ENCODE data around the gene APLF.
"Not testable (repeated sequence)": the region's sequence is repeated elsewhere in the genome, so short reads cannot be mapped to it uniquely, and the experiment has no call there.

APLF gene

GRCh38 chr2:68475576-68475975 is 8.2 kb downstream of the APLF start:
- no peak for DNase-seq (ENCODE audit: low read depth in 2 of 2)

GRCh38 chr2:68476454-68476853 is 9.1 kb downstream of the APLF start:
- no peak for DNase-seq (ENCODE audit: low read depth in 2 of 2)

- no peak for DNase-seq (ENCODE audit: low read depth in 2 of 2)
Measured at GRCh38 chr2:68478688-68479087, 11.3 kb downstream of the APLF start.

- no peak for DNase-seq (ENCODE audit: low read depth in 2 of 2)
Measured at GRCh38 chr2:68482296-68482820, 15.0 kb downstream of the APLF start.

GRCh38 chr2:68483011-68483410 is 15.6 kb downstream of the APLF start:
- DNase-seq (ENCODE audit: low read depth in 2 of 2): no peak

GRCh38 chr2:68487773-68488355 is 20.5 kb downstream of the APLF start:
- no peak for DNase-seq (ENCODE audit: low read depth in 2 of 2)

GRCh38 chr2:68488605-68489004 is 21.2 kb downstream of the APLF start:
- not testable (repeated sequence) for DNase-seq (ENCODE audit: low read depth in 2 of 2)

GRCh38 chr2:68489282-68489681 is 21.9 kb downstream of the APLF start:
- DNase-seq (ENCODE audit: low read depth in 2 of 2): no peak

- DNase-seq (ENCODE audit: low read depth in 2 of 2): no peak
Measured at GRCh38 chr2:68491582-68491981, 24.2 kb downstream of the APLF start.

- DNase-seq (ENCODE audit: low read depth in 2 of 2): no peak
Measured at GRCh38 chr2:68499133-68499532, 31.7 kb downstream of the APLF start.

- no peak for DNase-seq (ENCODE audit: low read depth in 2 of 2)
Measured at GRCh38 chr2:68500649-68501048, 33.3 kb downstream of the APLF start.

- no peak for DNase-seq (ENCODE audit: low read depth in 2 of 2)
Measured at GRCh38 chr2:68501768-68502167, 34.4 kb downstream of the APLF start.

- DNase-seq (ENCODE audit: low read depth in 2 of 2): no peak
Measured at GRCh38 chr2:68505603-68506159, 38.3 kb downstream of the APLF start.

GRCh38 chr2:68506170-68506569 is 38.8 kb downstream of the APLF start:
- no peak for DNase-seq (ENCODE audit: low read depth in 2 of 2)

- DNase-seq (ENCODE audit: low read depth in 2 of 2): no peak
Measured at GRCh38 chr2:68512326-68512725, 44.9 kb downstream of the APLF start.

- no peak for DNase-seq (ENCODE audit: low read depth in 2 of 2)
Measured at GRCh38 chr2:68512966-68513365, 45.6 kb downstream of the APLF start.

- no peak for DNase-seq (ENCODE audit: low read depth in 2 of 2)
Measured at GRCh38 chr2:68514316-68514929, 47.0 kb downstream of the APLF start.

GRCh38 chr2:68516051-68516955 is 48.9 kb downstream of the APLF start:
- no peak for DNase-seq (ENCODE audit: low read depth in 2 of 2)

GRCh38 chr2:68519236-68519635 is 51.9 kb downstream of the APLF start:
- DNase-seq (ENCODE audit: low read depth in 2 of 2): no peak

GRCh38 chr2:68521037-68521436 is 53.7 kb downstream of the APLF start:
- no peak for DNase-seq (ENCODE audit: low read depth in 2 of 2)

GRCh38 chr2:68526943-68527342 is 59.6 kb downstream of the APLF start:
- DNase-seq (ENCODE audit: low read depth in 2 of 2): not testable (repeated sequence)

GRCh38 chr2:68527343-68528081 is 60.1 kb downstream of the APLF start:
- DNase-seq (ENCODE audit: low read depth in 2 of 2): not testable (repeated sequence)
